Common myeloid progenitor, CD34-positive (primary cell): ENCODE measurements around the gene SUPT5H.
A peak's percentile ranks its signal among the peaks of the same experiment; 100 is the strongest.

ENCODE experiments used
- CTCF ChIA-PET: fragments of 350-600 bp; sonication (Branson Sonifier 250); formaldehyde crosslinking; loops from one replicate; lab custom pipeline; 2021; ENCODE audit warnings: antibody characterized with exemption; lab: Charles Lee
- POLR2A ChIA-PET: fragments of 350-600 bp; sonication (Branson Sonifier 250); formaldehyde crosslinking; loops from one replicate; lab custom pipeline; 2021; ENCODE audit warnings: antibody characterized with exemption; lab: Charles Lee
- DNase-seq, 3 donors: peaks; one replicate each; pipeline versions ENCODE4 v3.0.0 to v3.0.0-alpha.2; 2013
- H3K27ac ChIP-seq, 2 experiments: 1 replicate in 1 of 2; 2 replicates in 1 of 2; pipeline ENCODE4 v1.7.0; 2013; ENCODE audit warnings: inconsistent platforms in 2 of 2, low read length in 2 of 2, mild to moderate bottlenecking in 2 of 2, low read depth in 1 of 2, moderate library complexity in 1 of 2; ENCODE audit not compliant: severe bottlenecking in 2 of 2, insufficient read depth in 1 of 2, poor library complexity in 1 of 2
- H3K27me3 ChIP-seq, 5 experiments: replicated peaks in 2 of 5; 1 replicate in 3 of 5; 2 replicates in 2 of 5; pipeline versions ENCODE4 v1.6.1 to v1.7.0; 2013; ENCODE audit warnings: low read length in 4 of 5, mild to moderate bottlenecking in 2 of 5, moderate library complexity in 2 of 5, inconsistent platforms in 1 of 5; ENCODE audit not compliant: insufficient read depth in 5 of 5, control insufficient read depth in 4 of 5
- H3K36me3 ChIP-seq, 4 experiments: 1 replicate in 2 of 4; 2 replicates in 2 of 4; pipeline versions ENCODE4 v1.6.1 to v1.7.0; 2013; ENCODE audit warnings: low read length in 3 of 4, control low read depth in 1 of 4, mild to moderate bottlenecking in 1 of 4; ENCODE audit not compliant: control insufficient read depth in 4 of 4, insufficient read depth in 4 of 4
- H3K4me1 ChIP-seq, 4 experiments: 1 replicate in 3 of 4; 2 replicates in 1 of 4; pipeline versions ENCODE4 v1.6.1 to v1.7.1; 2013; ENCODE audit warnings: low read length in 3 of 4, mild to moderate bottlenecking in 3 of 4, control low read depth in 1 of 4, inconsistent platforms in 1 of 4, moderate library complexity in 1 of 4; ENCODE audit not compliant: control insufficient read depth in 4 of 4, insufficient read depth in 4 of 4; ENCODE audit errors: control extremely low read depth in 1 of 4
- H3K4me3 ChIP-seq, 7 experiments: 1 replicate in 4 of 7; 2 replicates in 3 of 7; pipeline versions ENCODE4 v1.5.1 to v1.7.0; 2013; ENCODE audit warnings: mild to moderate bottlenecking in 7 of 7, low read length in 6 of 7, moderate library complexity in 6 of 7, inconsistent platforms in 2 of 7, low read depth in 2 of 7, control low read depth in 1 of 7; ENCODE audit not compliant: insufficient read depth in 4 of 7, control insufficient read depth in 1 of 7; ENCODE audit errors: extremely low read depth in 1 of 7
- H3K9me3 ChIP-seq, 5 experiments: 1 replicate in 4 of 5; 2 replicates in 1 of 5; pipeline versions ENCODE4 v1.6.1 to v1.7.1; 2013; ENCODE audit warnings: low read length in 4 of 5, mild to moderate bottlenecking in 2 of 5, inconsistent platforms in 1 of 5, low read depth in 1 of 5, moderate library complexity in 1 of 5; ENCODE audit not compliant: control insufficient read depth in 4 of 5, insufficient read depth in 2 of 5; ENCODE audit errors: control extremely low read depth in 1 of 5
- WGBS: methylation state at CpG from one replicate; pipeline ENCODE4 v1.1.5; 2013; ENCODE audit not compliant: insufficient coverage; 5-methylcytosine and 5-hydroxymethylcytosine counted together

The SUPT5H gene

GRCh38 chr19:39506944-39507714, 61.7 kb downstream of the SUPT5H start:
- POLR2A ChIA-PET: interaction anchor here (0.8 kb wide), 1 partner anchor 12 kb away, joined by 3 read pairs; no protein-coding TSS in a partner anchor
- Histone ChIP-seq H3K9me3 (peaks cover 0 to 4% (median 0%) of the 10 kb centered on the region in 5 experiments), H3K36me3 (no peaks in the 10 kb centered on the region), H3K4me1 (peaks cover 0 to 16% (median 7%) of the 10 kb centered on the region in 4 experiments), H3K27ac (no peak overlapping the region), H3K4me3 (peak overlapping the region in 5 of 7 experiments; percentile 43 to 66 (median 61)), H3K27me3 (peaks cover 5 to 75% (median 22%) of the 10 kb centered on the region in 5 experiments)
- WGBS: 3% methylated on average over 95 of the region's 96 CpGs
- CTCF ChIA-PET: interaction anchor here (0.9 to 1.1 kb wide), 2 partner anchors 9 to 15 kb away, joined by 3 read pairs; partner anchors contain the start of gene DLL3
- peak; percentile 59 to 80 (median 73) for DNase-seq

- no peak overlapping the region for H3K27ac ChIP-seq
- no peak for DNase-seq
- H3K4me1 ChIP-seq: peaks cover 0 to 16% (median 7%) of the 10 kb centered on the region in 4 experiments
- WGBS: 69% methylated on average over 16 of the region's 24 CpGs
- H3K9me3 ChIP-seq: no peaks in the 10 kb centered on the region
- peak overlapping the region in 4 of 7 experiments; percentile 43 to 66 (median 62) for H3K4me3 ChIP-seq
- CTCF ChIA-PET: interaction anchor here (0.9 to 1.1 kb wide), 2 partner anchors 9 to 16 kb away, joined by 3 read pairs; partner anchors contain the start of gene DLL3
- peaks cover 5 to 75% (median 22%) of the 10 kb centered on the region in 5 experiments for H3K27me3 ChIP-seq
- no peaks in the 10 kb centered on the region for H3K36me3 ChIP-seq
- POLR2A ChIA-PET: interaction anchor here (0.8 kb wide), 1 partner anchor 12 kb away, joined by 3 read pairs; no protein-coding TSS in a partner anchor
Measured at GRCh38 chr19:39507715-39508364, 62.5 kb downstream of the SUPT5H start.

GRCh38 chr19:39508629-39509028, 63.2 kb downstream of the SUPT5H start:
- H3K9me3 ChIP-seq: no peaks in the 10 kb centered on the region
- no peak overlapping the region for H3K27ac ChIP-seq
- H3K4me1 ChIP-seq: peaks cover 0 to 13% (median 7%) of the 10 kb centered on the region in 4 experiments
- WGBS: 100% methylated on average over 7 of the region's 9 CpGs
- no peak overlapping the region for H3K4me3 ChIP-seq
- H3K36me3 ChIP-seq: no peaks in the 10 kb centered on the region
- no peak for DNase-seq
- ChIA-PET POLR2A (no interaction called here), CTCF (interaction anchor here (0.9 kb wide), 1 partner anchor 10 kb away, joined by 3 read pairs; no protein-coding TSS in a partner anchor)
- H3K27me3 ChIP-seq: peaks cover 5 to 75% (median 23%) of the 10 kb centered on the region in 5 experiments

GRCh38 chr19:39509233-39509632, 63.9 kb downstream of the SUPT5H start:
- H3K9me3 ChIP-seq: no peaks in the 10 kb centered on the region
- POLR2A ChIA-PET: no interaction called here
- H3K27me3 ChIP-seq: peaks cover 9 to 75% (median 29%) of the 10 kb centered on the region in 5 experiments
- no peaks in the 10 kb centered on the region for H3K36me3 ChIP-seq
- no peak overlapping the region for H3K27ac ChIP-seq
- H3K4me1 ChIP-seq: peaks cover 0 to 13% (median 7%) of the 10 kb centered on the region in 4 experiments
- no peak overlapping the region for H3K4me3 ChIP-seq
- DNase-seq: no peak
- CTCF ChIA-PET: interaction anchor here (0.9 kb wide), 1 partner anchor 9 kb away, joined by 3 read pairs; no protein-coding TSS in a partner anchor
- WGBS: no CpG with 5 or more reads among the region's 2 CpGs

GRCh38 chr19:39512988-39513387, 67.6 kb downstream of the SUPT5H start:
- DNase-seq: no peak

GRCh38 chr19:39514840-39515550, 69.6 kb downstream of the SUPT5H start, which contains the start of gene SELENOV:
TSS of gene SELENOV (plus strand) at chr19:39515139. CDS start at chr19:39515213, 74 bp downstream.
- H3K27ac ChIP-seq: no peak within 1 kb of the TSS
- peaks cover 0 to 17% (median 12%) of the 10 kb centered on the region in 4 experiments for H3K4me1 ChIP-seq
- no peaks in the 10 kb centered on the region for H3K36me3 ChIP-seq
- H3K4me3 ChIP-seq: peak within 1 kb of the TSS in 4 of 7 experiments; percentile 10 to 64 (median 50)
- peaks cover 4 to 64% (median 28%) of the 10 kb centered on the region in 5 experiments for H3K27me3 ChIP-seq
- WGBS: 1% methylated on average over 53 of the region's 56 CpGs
- peak in 2 of 3 donors; percentile 42 to 45 for DNase-seq
- no peaks in the 10 kb centered on the region for H3K9me3 ChIP-seq
- POLR2A ChIA-PET: interaction anchor here (0.8 kb wide), 1 partner anchor 40 kb away, joined by 4 read pairs; no protein-coding TSS in a partner anchor
- CTCF ChIA-PET: interaction anchor here (0.8 to 1.5 kb wide), 2 partner anchors 18 to 41 kb away, joined by 3 to 4 read pairs; no protein-coding TSS in a partner anchor

More at GRCh38 chr19:39512988-39513387, 67.6 kb downstream of the SUPT5H start:
- no peak overlapping the region for H3K27ac ChIP-seq
- 42% methylated on average over 1 of the region's 2 CpGs for WGBS
- H3K4me1 ChIP-seq: peaks cover 0 to 17% (median 12%) of the 10 kb centered on the region in 4 experiments
- H3K27me3 ChIP-seq: peaks cover 4 to 72% (median 36%) of the 10 kb centered on the region in 5 experiments
- no peaks in the 10 kb centered on the region for H3K36me3 ChIP-seq
- no peak overlapping the region for H3K4me3 ChIP-seq
- CTCF ChIA-PET: no interaction called here
- H3K9me3 ChIP-seq: no peaks in the 10 kb centered on the region
- POLR2A ChIA-PET: no interaction called here
